ENCODE measurements around the gene KRT84. TPM values are rescaled to one million over a fixed set of nuclear protein-coding genes. Genes with fewer than 3 reads are reported as not detected.

The KRT84 gene
- total RNA-seq, 1 experiment from 2014 or later, result not detected

- no peaks in the 10 kb centered on the region for H3K9me3 ChIP-seq (ENCODE audit: insufficient read depth, low read depth)
- no peaks in the 10 kb centered on the region for H3K9me2 ChIP-seq (ENCODE audit: insufficient read depth)
- peak in 1 of 2 experiments; percentile 48 for DNase-seq
- no peaks in the 10 kb centered on the region for H3K27me3 ChIP-seq (ENCODE audit: insufficient read depth, low read depth)
- TF ChIP-seq CTCF (conservative IDR thresholded peaks at IDR 0.05), result no peak
- no peak for TF ChIP-seq EZH2 (IDR thresholded peaks at IDR 0.05; ENCODE audit: low read depth)
- intact Hi-C loops (cut with micrococcal nuclease; ENCODE audit: unreplicated experiment), result no loop called here
- no peak overlapping the region for H3K4me2 ChIP-seq
- peaks cover 23% of the 10 kb centered on the region for H3K4me1 ChIP-seq (replicated peaks; ENCODE audit: insufficient read depth)
- CTCF ChIA-PET, result no interaction called here
- BruUV-seq (replicated peaks), result no TSS peak
- H2AFZ ChIP-seq, result no peak overlapping the region
- no peaks in the 10 kb centered on the region for H3K79me2 ChIP-seq (ENCODE audit: low read depth)
- H4K20me1 ChIP-seq (ENCODE audit: insufficient read depth), result no peaks in the 10 kb centered on the region
- POLR2A ChIA-PET (ENCODE audit: unreplicated experiment), result interaction anchor here (0.6 kb wide), 1 partner anchor 145 kb away, joined by 8 read pairs; no protein-coding TSS in a partner anchor
- H3K4me3 ChIP-seq, result no peak overlapping the region
- peak overlapping the region; percentile 41 for H3K27ac ChIP-seq
- H3K36me3 ChIP-seq (ENCODE audit: low read depth), result no peaks in the 10 kb centered on the region
- peaks cover 22% of the 10 kb centered on the region for H3F3A ChIP-seq (ENCODE audit: insufficient read depth, low read depth)
Observed at GRCh38 chr12:52337054-52337453, 48.4 kb downstream of the KRT84 start.

- Histone ChIP-seq H3K4me2 (no peak overlapping the region), H2AFZ (no peak overlapping the region), H3K27ac (peak overlapping the region; percentile 41), H3K36me3 (ENCODE audit: low read depth) (no peaks in the 10 kb centered on the region), H3F3A (ENCODE audit: insufficient read depth, low read depth) (peaks cover 22% of the 10 kb centered on the region), H4K20me1 (ENCODE audit: insufficient read depth) (no peaks in the 10 kb centered on the region), H3K4me1 (replicated peaks; ENCODE audit: insufficient read depth) (peaks cover 23% of the 10 kb centered on the region), H3K4me3 (no peak overlapping the region), H3K9me2 (ENCODE audit: insufficient read depth) (no peaks in the 10 kb centered on the region), H3K27me3 (ENCODE audit: insufficient read depth, low read depth) (no peaks in the 10 kb centered on the region), H3K9me3 (ENCODE audit: insufficient read depth, low read depth) (no peaks in the 10 kb centered on the region), H3K79me2 (ENCODE audit: low read depth) (no peaks in the 10 kb centered on the region)
- TF ChIP-seq CTCF (conservative IDR thresholded peaks at IDR 0.05) (no peak), EZH2 (IDR thresholded peaks at IDR 0.05; ENCODE audit: low read depth) (no peak)
- ChIA-PET POLR2A (ENCODE audit: unreplicated experiment) (interaction anchor here (0.6 kb wide), 1 partner anchor 144 kb away, joined by 8 read pairs; no protein-coding TSS in a partner anchor), CTCF (no interaction called here)
- DNase-seq, result no peak
- intact Hi-C loops (cut with micrococcal nuclease; ENCODE audit: unreplicated experiment), result no loop called here
- no TSS peak for BruUV-seq (replicated peaks)
Observed at GRCh38 chr12:52336641-52337040, 48.8 kb downstream of the KRT84 start.

- DNase-seq, result no peak
- BruUV-seq (replicated peaks), result no TSS peak
Observed at GRCh38 chr12:52335598-52336262, 49.7 kb downstream of the KRT84 start.

More at GRCh38 chr12:52335598-52336262, 49.7 kb downstream of the KRT84 start:
- peaks cover 23% of the 10 kb centered on the region for H3K4me1 ChIP-seq (replicated peaks; ENCODE audit: insufficient read depth)
- H4K20me1 ChIP-seq (ENCODE audit: insufficient read depth), result no peaks in the 10 kb centered on the region
- H3K27ac ChIP-seq, result no peak overlapping the region
- no peaks in the 10 kb centered on the region for H3K9me2 ChIP-seq (ENCODE audit: insufficient read depth)
- H2AFZ ChIP-seq, result no peak overlapping the region
- H3K9me3 ChIP-seq (ENCODE audit: insufficient read depth, low read depth), result no peaks in the 10 kb centered on the region
- CTCF ChIA-PET, result interaction anchor here (0.6 kb wide), 1 partner anchor 1326 kb away, joined by 4 read pairs; no protein-coding TSS in a partner anchor
- intact Hi-C loops (cut with micrococcal nuclease; ENCODE audit: unreplicated experiment), result no loop called here
- H3K27me3 ChIP-seq (ENCODE audit: insufficient read depth, low read depth), result no peaks in the 10 kb centered on the region
- H3K4me2 ChIP-seq, result no peak overlapping the region
- no peaks in the 10 kb centered on the region for H3K36me3 ChIP-seq (ENCODE audit: low read depth)
- no peak for TF ChIP-seq EZH2 (IDR thresholded peaks at IDR 0.05; ENCODE audit: low read depth)
- no peak for TF ChIP-seq CTCF (conservative IDR thresholded peaks at IDR 0.05)
- no peak overlapping the region for H3K4me3 ChIP-seq
- POLR2A ChIA-PET (ENCODE audit: unreplicated experiment), result no interaction called here
- H3K79me2 ChIP-seq (ENCODE audit: low read depth), result no peaks in the 10 kb centered on the region
- H3F3A ChIP-seq (ENCODE audit: insufficient read depth, low read depth), result peaks cover 22% of the 10 kb centered on the region
